NCI-H748 treated with DMSO at 0.1 percent for 48 hours (cell line): Measurements from ENCODE around the gene P4HTM.

Experiments
- DNase-seq: peaks from one replicate; lab custom pipeline; 2025; lab: John Stamatoyannopoulos, UW

The P4HTM gene

DNA sequence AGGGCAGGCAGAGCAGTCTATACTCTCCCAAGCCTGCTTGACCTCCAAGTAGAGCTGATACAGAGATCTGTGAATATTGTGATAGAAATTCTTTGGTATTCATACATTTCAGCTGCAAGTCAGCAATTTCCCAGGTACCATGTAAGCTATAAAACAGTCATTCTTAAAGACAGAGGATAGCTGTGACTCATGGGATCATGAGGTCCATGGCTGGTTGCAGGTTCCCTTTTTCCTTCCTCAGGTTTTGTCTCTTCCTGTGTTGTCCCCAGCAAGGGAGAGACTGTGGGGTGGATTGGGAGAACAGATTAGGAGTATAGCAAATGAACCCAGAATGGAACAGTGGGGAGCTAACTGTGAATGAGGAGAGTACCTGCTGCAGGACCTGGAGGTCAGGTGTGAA lies 5.4 kb upstream of the P4HTM start:
- no peak for DNase-seq

DNA sequence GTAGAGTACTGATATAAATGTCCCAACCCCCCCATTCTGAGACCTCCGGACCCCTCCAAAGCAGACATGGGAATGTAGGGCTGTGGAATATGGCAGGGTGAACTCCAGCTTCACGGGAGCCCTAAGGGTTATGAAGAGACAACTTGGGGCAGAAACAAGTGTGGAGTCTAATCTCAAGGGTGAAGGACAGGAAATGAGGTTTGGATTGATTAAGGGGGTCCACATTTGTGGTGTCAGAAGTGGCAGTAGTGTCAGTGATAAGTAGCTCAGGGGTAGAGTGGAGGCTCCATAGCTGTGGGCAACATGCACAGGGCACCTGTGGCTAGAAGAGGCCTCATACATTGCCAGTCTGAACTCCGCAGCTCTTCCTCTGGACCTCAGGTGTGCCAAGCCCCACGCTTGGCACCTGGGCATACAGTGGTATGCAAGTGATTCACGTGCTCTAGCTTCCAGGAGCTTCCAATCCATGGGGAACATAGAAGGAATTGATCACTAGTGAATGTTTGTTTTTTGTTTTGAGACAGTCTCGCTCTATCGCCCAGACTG lies 4.1 kb upstream of the P4HTM start:
- no peak for DNase-seq

DNA sequence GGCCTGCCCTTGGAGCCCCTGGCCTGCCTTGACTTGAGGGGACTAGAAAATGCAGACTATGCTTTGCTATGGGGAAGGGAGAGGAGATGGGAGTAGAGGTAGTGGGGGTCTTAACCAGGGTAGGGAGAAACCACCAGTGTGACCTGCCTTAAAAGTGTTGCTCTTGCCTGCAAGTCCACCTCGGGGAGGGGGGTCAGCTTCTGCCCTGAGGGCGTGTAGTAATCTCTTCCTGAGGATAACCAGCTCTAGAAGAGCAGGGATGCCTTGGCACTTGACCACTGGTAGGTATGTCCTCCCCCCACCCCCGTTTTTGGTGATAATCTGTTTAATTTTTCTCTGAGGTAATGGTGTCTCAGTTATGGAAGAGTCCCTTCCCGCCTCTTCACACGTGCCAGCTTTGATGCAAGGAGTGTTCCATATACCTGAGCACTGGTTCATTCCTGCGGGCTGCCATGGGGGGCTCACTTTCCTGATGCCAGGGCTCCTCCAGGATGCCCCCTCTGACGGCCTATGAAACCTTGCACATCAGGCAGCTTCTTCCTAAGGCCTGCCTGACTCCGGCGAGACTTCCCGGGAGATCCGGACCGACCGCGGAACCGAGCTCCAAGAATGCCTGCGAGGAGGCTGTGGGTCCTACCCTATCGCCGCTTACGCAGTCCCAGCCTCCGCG lies 780 bp upstream of the P4HTM start:
- DNase-seq = no peak

DNA sequence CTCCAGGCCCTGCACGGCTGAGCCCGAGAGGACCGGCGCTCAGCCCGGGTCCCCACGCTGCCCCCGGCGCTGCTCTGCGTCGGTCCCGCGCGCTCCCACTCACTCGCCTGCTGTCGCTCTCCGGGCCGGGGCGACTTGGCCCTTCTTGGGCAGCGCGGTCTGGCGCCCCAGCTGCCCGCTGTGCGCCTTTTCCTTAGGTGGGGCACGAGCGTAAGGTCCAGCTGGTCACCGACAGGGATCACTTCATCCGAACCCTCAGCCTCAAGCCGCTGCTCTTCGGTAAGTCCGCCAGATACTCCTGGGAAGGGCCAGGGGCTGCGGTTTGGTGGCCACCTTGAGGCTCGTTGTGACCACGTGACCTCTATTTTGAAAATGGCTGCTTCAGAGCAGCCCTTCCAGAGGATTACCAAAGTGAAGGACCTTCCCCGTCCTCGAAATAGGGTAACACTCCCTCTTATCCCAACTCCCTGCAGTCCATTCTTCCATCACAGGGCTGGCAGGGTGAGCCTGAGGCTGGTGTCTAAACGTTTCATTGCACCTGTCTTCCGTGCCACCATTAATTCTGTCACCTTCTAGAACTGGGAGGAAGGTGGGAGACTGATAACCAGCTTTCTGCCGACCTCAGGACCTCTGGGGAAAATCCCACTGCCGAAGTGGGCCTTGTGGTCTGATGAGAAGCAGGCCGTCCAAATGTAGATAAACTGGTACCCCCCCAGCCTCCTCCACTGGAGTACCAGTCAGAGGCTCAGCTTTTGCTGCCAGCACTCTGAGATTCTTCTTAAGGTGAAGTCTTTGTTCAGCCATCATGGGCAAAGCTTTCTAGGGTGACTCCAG lies 812 bp downstream of the P4HTM start:
- peak; percentile 3 for DNase-seq

DNA sequence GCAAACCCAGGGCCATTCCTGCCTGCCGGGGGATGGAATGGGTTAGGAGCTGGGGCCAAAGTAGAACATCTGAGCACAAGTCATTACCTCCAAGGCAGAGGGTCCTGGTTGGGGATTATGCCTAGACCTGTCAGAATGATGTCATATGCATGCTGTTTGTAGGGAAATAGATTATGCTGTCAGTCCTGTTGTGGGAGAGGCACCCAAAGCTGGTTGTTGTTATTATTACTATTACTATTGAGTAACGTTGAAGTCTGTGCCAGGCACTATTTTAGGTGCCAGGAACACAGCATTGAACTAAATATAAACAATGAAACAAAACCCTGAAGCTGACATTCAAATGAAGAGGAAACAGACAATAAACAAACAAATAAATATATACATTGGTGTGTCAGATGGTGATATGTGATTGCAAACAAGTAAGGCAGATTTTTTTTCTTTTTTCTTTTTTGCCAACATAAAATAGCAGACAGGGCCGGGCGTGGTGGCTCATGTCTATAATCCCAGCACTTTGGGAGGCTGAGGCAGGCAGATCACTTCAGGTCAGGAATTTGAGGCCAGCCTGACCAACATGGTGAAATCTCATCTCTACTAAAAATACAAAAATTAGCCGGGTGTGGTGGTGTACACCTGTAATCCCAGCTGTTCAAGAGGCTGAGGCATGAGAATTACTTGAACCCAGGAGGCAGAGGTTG lies 2.0 kb downstream of the P4HTM start:
- DNase-seq = no peak

DNA sequence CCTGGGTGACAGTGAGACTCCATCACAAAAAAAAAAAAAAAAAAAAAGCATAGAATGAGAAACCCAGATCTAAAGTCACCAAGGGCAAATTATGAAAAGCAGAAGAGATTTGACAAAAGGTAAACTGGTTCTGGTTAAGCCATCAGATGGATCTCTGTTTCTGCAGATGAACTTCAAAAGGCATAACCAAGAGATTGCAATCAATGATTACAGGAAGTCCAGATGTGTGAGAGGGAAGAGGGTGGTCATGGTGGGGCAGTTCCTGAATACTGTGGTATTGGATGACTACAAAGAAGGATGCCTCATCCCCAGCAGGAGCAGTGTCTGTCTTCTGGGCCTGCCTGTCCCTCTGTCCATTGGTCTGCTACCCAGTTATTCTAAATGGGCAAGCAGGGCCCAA lies 3.8 kb downstream of the P4HTM start:
- no peak for DNase-seq

DNA sequence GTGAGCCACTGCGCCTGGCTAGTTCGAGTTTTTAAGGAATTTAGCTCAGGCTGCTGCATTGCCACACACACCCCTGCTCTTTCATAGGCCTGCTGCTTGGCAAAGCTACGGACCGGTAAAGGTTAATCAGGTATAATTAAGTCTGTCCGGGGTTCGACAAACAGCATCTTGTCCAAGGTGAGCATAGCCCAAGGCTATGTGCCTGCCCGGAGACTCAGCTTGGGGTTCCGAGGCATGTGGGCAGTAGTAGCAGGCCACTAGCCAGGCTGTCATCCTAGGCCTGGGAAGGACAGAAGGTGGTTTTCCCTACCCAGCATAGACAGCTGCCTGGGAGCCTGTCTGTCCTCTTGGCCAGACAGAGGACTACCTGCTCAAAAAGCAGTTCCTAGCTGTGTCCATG lies 6.6 kb downstream of the P4HTM start:
- no peak for DNase-seq

DNA sequence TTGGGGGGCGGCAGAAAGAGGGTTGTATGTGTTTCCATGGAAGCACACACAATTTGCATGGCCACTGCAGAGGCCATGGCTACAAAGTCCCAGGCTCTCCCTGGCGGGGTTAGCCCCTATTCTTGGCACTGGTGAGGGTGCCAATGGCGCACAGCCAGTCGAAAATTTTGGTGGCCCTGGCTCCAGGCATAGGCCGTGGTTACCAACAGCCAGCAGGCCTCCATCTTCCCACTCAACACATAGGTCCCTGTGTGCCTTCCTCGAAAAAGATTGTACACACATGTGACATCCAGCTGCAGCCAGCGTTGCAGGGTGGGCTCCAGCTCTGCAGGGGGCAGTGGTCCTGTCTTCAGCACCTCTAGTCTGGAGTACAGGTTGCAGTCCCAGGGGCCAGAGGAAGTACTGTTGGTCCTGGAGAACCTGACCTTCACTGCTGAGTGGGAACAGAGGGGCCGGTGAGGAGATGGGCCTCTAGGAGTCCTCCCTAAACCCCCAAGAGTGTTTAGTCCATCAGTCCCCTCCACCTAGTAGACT lies 7.1 kb downstream of the P4HTM start:
- DNase-seq = no peak

DNA sequence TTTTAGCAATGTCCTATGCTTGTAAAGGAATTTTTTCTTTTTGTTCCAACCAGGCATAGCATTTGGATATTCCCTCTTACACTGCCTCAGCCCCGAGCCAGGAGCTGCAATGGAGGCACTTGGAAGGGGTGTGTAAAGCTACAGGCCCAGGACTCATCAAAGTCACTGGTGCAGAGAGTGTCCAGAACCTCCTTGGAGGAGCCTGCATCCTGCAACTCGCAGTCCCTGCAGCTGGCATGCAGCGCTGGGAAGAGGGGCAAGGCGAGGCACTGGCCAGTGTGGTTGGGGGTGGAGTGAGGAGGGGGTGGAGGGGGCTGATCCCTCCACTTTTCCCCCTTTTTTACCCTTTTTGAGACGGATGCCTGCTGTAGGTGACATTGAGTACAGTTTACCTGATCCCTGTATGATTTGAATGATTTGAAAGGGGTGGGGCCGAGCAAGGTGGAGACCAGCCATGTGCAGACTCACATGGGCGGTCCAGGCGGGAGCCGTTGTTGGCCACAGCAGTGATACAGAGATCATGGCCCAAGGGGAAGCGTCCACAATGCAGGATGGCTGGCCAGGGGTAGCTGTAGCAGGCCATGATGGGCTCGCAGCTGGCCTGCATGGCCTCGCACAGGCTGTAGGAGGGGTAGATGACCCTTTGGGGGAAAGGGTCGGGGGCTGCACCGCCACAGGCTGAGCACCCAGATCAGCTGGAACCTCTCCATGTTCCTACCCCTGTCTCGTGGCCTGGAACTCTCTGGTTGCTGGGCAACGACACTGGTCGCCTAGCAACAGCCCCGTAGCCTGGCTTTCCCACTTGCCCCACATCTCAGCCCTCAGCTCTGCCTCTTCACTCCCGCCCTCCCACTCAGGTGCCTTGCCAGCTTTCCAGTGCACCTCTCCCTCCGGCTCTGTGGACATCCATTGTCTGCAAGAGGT lies 7.9 kb downstream of the P4HTM start:
- peak; percentile 30 for DNase-seq

DNA sequence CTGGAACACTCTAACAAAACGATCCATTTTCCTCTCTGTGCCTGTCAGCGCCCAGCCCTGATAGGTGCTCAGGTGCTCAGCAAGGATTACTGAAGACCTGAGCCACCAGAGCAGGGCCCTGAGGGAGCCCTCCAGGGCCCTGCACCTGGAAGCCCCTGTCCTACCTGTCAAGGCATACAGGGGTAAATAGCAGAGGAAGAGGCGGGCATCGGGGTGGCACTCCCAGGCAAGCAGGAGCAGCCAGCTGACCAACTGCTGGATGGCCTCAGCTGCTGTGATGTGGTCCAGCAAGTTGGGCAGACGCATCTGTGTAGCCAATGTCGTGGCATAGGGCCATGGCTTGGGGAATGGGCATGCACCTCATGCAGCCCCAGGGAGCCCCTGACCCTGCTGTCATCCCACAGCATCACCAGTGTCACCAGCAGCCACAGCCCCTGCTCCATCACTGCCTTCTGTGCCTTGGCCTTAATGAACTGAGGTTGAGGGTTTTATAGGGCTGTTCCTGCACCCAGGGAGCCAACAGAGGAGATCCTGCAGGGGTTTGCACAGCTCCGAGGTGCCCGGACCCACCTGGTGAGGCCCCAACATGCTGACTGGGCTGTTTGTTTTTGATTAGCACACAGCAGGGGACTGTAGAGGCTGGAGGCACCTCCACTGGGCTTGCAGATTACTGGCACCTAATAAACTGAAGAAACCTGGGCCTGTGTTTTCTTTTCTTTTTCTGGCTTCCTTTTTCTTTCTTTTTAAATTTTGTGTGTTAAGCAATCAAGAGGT lies 9.2 kb downstream of the P4HTM start:
- no peak for DNase-seq

DNA sequence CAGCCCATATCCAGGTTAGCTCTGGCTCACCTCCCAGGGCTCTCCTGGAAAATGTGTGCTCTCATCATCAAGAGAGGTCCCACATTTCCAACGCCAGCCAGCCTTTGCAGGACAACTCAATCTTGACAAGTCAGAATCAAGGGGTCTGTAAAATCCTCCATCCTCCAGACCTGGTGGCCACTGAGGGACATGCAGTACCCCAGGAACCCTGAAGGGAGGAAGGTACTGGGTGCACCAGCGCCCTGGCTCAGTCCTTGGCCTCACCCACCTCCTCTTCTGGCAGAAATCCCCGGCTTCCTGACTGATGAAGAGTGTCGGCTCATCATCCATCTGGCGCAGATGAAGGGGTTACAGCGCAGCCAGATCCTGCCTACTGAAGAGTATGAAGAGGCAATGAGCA lies 11.1 kb downstream of the P4HTM start:
- no peak for DNase-seq

DNA sequence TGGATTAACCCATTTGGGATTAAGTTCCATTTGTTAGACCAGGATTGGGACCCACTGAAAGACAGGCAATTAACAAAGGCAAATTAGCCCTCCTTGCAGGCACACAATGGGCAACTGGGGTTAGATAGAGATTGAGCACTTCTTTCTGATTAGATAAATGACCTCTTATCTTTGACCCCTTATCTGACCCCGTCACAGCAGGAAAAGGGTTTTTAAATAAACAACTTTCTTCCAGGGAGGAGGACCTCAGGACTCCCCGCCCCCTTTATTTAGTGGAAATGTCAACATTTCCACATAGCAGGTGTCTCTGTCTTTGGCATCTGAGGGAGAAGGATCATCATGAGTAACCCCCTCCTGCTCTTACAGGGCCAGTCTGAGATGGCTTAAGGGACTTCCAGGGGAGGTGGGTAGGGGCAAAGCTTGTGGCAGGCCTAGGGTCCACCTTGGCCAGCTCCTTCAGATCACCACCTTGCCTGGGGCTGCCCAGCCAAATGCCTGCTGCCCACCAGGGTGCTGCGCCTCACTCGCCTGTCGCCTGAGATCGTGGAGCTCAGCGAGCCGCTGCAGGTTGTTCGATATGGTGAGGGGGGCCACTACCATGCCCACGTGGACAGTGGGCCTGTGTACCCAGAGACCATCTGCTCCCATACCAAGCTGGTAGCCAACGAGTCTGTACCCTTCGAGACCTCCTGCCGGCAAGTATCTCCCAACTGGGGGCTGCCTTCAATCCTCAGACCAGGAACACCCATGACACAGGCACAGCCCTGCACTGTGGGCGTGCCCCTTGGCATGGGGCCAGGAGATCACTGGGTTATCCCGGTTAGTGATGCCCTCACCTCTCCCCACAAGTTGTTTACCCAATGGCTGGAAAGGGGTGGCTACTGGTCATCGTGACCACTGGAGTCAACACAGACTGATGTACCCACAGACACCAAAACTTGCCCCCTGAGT lies 14.6 kb downstream of the P4HTM start:
- no peak for DNase-seq

DNA sequence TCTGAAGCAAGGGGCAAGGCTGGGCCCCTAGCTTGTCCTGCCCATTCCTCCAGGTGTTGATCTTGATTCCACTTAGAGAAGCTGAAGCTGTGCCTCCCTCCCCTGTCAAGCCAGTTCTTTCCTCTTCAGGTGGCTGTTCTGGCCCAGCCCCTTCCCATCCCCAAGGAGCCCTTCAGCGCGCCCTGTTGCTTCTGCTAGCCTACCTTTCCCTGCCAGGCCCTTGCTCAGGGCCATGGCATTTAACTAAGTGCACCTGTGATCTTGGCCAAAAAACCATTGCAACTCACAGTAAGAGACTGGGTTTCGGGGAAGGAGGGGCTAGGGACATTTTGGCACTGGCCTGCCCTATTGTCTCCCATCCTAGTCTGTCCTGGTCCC lies 15.3 kb downstream of the P4HTM start:
- no peak for DNase-seq

DNA sequence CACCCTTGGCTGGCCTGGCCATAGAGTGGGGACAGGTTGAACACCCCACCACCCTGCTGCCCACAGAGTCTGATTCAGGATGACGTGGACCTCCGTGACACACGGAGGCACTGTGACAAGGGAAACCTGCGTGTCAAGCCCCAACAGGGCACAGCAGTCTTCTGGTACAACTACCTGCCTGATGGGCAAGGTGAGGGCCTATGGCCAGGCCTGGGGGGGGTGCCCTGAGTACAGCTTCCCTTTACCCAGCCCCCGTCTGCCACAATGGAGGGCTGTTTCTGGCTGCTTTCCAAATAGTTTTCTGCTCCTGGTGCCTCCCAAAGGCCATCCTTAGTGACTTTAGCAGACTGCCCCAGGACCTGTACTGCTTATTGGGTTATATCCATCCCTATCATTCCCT lies 16.0 kb downstream of the P4HTM start:
- no peak for DNase-seq

DNA sequence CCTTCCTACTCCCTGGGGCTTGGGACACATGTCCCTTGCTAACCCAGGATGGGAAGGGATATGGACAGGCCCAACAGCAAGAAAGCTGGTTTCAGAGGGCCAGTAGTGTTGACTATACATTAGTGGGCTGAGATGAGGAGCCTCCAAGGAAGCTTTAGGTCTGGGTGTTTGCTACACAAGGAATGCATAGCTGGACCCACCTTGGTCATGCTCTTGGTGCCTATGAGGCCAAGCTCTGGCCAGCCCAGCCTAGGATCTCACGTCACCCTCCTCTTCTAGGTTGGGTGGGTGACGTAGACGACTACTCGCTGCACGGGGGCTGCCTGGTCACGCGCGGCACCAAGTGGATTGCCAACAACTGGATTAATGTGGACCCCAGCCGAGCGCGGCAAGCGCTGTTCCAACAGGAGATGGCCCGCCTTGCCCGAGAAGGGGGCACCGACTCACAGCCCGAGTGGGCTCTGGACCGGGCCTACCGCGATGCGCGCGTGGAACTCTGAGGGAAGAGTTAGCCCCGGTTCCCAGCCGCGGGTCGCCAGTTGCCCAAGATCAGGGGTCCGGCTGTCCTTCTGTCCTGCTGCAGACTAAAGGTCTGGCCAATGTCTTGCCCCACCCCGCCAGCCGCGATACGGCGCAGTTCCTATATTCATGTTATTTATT lies 16.5 kb downstream of the P4HTM start:
- DNase-seq = no peak

DNA sequence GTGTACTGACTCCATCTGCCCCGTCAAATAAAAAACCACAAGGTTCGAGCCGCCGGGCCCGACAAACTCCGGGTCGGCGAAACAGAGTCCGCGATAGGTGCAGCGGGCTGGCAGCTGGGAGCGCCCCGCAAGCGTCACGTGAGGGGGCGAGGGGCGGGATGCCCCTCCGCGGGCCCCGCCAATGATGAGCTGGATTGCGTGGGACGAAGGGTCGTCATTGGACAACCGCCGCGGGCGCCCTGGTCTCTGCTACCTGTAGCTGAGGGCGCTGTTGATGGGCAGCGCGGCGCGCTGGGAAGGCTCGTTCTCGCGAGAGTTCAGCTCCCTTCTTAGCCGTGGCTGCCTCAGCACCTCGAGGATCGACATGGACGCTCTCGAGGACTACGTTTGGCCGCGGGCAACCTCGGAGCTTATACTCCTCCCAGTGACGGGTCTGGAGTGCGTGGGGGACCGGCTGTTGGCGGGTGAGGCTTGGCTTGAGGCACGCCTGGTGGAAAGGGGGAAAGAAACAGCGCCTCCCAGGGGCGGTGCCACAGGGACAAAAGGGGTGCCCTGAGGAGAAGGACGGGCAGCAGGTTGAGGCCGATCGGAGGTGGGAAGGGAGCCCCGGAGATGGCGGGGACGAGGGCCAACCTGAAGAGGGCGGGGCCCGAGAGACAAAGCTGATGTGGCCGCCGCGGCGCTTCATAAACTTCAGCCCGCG lies 17.2 kb downstream of the P4HTM start, which contains the start of gene WDR6:
Gene WDR6 (plus strand): TSS at position 324 of the 703 bp plus-strand sequence. CDS start 41 bp downstream, at position 365.
- DNase-seq = peak; percentile 86

DNA sequence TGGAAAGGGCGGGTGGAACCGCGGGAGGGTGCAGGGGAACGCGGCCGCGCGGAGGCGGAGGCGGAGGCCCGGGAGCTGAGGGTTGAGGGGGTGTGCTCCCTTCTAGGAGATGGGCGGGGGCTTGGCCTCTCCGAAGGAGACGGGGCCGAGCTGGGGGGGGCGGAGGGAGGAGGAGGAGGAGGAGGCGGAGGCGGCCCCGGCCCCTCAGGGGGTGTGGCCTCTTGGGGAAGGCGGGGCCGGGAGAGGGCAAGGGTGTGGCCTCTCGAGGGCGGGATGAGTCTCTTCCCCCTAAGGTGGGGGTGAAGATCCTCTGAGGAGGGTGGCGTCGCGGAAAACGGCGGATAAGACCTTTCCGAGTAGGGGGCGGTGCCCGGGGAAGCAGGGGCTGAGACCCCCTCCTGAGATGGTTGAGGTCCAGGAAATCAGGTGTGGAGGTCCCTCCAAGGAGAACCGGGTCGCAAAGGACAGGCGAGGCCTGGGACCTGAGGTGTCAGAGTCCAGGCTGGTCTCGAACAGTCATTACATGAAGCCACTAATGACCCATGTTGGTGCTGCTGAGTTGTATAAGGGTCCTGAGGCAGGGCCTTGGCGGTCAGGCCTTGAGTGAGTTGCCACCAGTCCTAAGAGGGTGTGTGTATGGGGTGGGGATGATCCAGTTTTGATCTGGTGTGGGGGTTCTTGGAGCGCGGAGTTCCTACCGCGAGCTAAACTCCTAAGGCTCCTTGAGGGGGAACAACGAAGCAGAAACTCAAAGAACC lies 17.9 kb downstream of the P4HTM start:
- DNase-seq = peak; percentile 27
